Measurements from ENCODE around the gene CHST3. TPM values are rescaled to one million over a fixed set of nuclear protein-coding genes. Genes with fewer than 3 reads are reported as not detected.

Gene CHST3
- polyA plus RNA-seq, 2 of the 4 experiments (the other 2 are of a cell fraction): 12.8 to 23.1 TPM

DNA sequence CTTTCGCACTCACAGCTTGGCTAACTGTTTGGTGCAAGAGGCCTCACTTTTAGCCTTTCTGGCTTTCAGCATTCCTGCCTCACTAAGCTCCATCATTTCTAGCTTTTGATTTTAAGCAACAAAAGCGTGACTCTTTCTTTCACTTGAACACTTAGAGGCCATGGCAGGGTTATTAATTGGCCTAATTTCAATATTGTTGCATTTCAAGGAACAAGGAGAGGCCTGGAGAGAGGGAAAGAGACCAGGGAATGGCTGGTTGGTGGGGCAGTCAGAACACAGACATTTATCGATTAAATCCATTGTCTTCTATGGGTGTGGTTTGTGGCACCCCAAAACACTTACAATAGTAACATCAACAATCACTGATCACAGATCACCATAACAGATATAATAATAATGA lies 31.3 kb downstream of the CHST3 start:
- TF ChIP-seq RCOR1 (IDR thresholded peaks at IDR 0.05; ENCODE audit: low read depth, low read length) (no peak), CBX8 (IDR thresholded peaks at IDR 0.05) (no peak), RAD21 (conservative IDR thresholded peaks at IDR 0.05 in 1 of 2, IDR thresholded peaks at IDR 0.05 in 1 of 2) (no peak), SREBF2 (IDR thresholded peaks at IDR 0.05) (no peak), ZSCAN20 (CRISPR knock-in tag; IDR thresholded peaks at IDR 0.05) (no peak), ZNF302 (CRISPR knock-in tag; IDR thresholded peaks at IDR 0.05) (no peak), HOXB13 (CRISPR knock-in tag; IDR thresholded peaks at IDR 0.05; ENCODE audit: low read depth) (no peak), HEYL (CRISPR knock-in tag; IDR thresholded peaks at IDR 0.05) (no peak), MAFK (IDR thresholded peaks at IDR 0.05; ENCODE audit: partially characterized antibody) (no peak), POLR2A (IDR thresholded peaks at IDR 0.05; ENCODE audit: low read length) (no peak), NPAS2 (CRISPR knock-in tag; IDR thresholded peaks at IDR 0.05; ENCODE audit: borderline replicate concordance) (no peak), PHF8 (IDR thresholded peaks at IDR 0.05; ENCODE audit: borderline replicate concordance, low read depth) (no peak), RNF2 (IDR thresholded peaks at IDR 0.05; ENCODE audit: borderline replicate concordance, low read depth) (no peak)
- TF ChIP-seq, protein P1, sequence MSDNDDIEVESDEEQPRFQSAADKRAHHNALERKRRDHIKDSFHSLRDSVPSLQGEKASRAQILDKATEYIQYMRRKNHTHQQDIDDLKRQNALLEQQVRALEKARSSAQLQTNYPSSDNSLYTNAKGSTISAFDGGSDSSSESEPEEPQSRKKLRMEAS (IDR thresholded peaks at IDR 0.05): no peak
- TF ChIP-seq, protein P2, sequence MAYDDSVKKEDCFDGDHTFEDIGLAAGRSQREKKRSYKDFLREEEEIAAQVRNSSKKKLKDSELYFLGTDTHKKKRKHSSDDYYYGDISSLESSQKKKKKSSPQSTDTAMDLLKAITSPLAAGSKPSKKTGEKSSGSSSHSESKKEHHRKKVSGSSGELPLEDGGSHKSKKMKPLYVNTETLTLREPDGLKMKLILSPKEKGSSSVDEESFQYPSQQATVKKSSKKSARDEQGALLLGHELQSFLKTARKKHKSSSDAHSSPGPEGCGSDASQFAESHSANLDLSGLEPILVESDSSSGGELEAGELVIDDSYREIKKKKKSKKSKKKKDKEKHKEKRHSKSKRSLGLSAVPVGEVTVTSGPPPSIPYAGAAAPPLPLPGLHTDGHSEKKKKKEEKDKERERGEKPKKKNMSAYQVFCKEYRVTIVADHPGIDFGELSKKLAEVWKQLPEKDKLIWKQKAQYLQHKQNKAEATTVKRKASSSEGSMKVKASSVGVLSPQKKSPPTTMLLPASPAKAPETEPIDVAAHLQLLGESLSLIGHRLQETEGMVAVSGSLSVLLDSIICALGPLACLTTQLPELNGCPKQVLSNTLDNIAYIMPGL (CRISPR knock-in tag; IDR thresholded peaks at IDR 0.05; ENCODE audit: borderline replicate concordance): no peak
- Histone ChIP-seq H3K4me1 (peaks cover 37% of the 10 kb centered on the region), H3K4me3 (no peak overlapping the region), H3K9me3 (no peaks in the 10 kb centered on the region), H3K4me2 (no peak overlapping the region), H3K27ac (no peak overlapping the region)
- POLR2A ChIA-PET: no interaction called here
- ATAC-seq (no peak), FAIRE-seq (no peak), DNase-seq (ENCODE audit: low read depth in 1 of 2, low spot score in 1 of 2) (no peak)
- CTCF ChIA-PET: interaction anchor here (0.6 to 6.6 kb wide), 7 partner anchors 10 to 99 kb away, joined by 3 to 42 read pairs (median 6); no protein-coding TSS in a partner anchor
- 92% methylated on average over 3 of the region's 3 CpGs for WGBS (ENCODE audit: missing lambda C conversion rate)

DNA sequence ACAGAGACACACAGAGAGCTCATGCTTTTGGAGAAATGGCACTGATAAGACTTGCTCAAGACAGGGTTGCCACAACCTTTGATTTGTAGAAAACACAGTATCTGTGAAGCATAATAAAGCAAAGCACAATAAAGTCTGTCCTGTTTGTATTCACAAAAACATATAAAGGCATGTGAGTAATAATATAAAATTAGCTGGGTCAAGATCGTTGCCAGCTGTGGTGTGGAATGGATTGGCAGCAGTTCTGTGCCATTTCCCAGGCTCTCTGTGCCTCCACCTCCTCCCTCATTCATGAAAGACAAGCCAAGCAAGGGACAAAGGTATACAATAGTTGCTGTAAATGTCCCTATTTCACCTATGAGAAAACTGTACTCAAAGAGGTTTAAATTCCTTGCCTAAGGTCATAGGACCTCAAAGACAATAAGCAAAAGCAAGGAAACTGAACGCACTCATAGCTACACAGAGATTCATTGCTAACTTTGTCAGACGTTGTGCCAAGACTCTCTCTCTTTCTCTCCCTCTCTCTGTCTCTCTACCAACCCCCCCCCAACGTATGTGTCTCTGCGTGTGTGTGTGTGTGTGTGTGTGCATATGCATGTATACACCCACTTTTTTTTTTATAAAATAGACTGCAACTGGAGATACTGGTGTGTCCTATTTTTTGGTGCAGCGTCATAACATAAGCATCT lies 31.8 kb downstream of the CHST3 start:
- DNase-seq (ENCODE audit: low read depth in 1 of 2, low spot score in 1 of 2) (no peak), FAIRE-seq (no peak), ATAC-seq (no peak)
- 69% methylated on average over 6 of the region's 6 CpGs for WGBS (ENCODE audit: missing lambda C conversion rate)
- no peak overlapping the region for H3K4me2 ChIP-seq
- no peak overlapping the region for H3K27ac ChIP-seq
- H3K4me3 ChIP-seq: no peak overlapping the region
- POLR2A ChIA-PET: no interaction called here
- H3K4me1 ChIP-seq: peaks cover 37% of the 10 kb centered on the region
- no peaks in the 10 kb centered on the region for H3K9me3 ChIP-seq
- CTCF ChIA-PET: interaction anchor here (0.6 to 6.6 kb wide), 7 partner anchors 11 to 66 kb away, joined by 3 to 42 read pairs (median 4); no protein-coding TSS in a partner anchor
- TF ChIP-seq EHMT2 (IDR thresholded peaks at IDR 0.05; ENCODE audit: low read depth) (no peak), HDAC2 (IDR thresholded peaks at IDR 0.05) (no peak), NFE2L2 (conservative IDR thresholded peaks at IDR 0.05; ENCODE audit: low read length) (no peak), CEBPB (IDR thresholded peaks at IDR 0.05) (no peak), POLR2AphosphoS2 (conservative IDR thresholded peaks at IDR 0.05; ENCODE audit: low read length) (no peak), ESRRA (IDR thresholded peaks at IDR 0.05; ENCODE audit: borderline replicate concordance, low read length) (no peak), NR3C1 (IDR thresholded peaks at IDR 0.05) (no peak), RARB (CRISPR knock-in tag; IDR thresholded peaks at IDR 0.05) (no peak), POLR2A (IDR thresholded peaks at IDR 0.05; ENCODE audit: low read length) (no peak), REST (IDR thresholded peaks at IDR 0.05) (no peak), HEYL (CRISPR knock-in tag; IDR thresholded peaks at IDR 0.05) (no peak), ZC3H11A (IDR thresholded peaks at IDR 0.05) (no peak), GATA3 (IDR thresholded peaks at IDR 0.05; ENCODE audit: borderline replicate concordance) (no peak)
- TF ChIP-seq, protein P3, sequence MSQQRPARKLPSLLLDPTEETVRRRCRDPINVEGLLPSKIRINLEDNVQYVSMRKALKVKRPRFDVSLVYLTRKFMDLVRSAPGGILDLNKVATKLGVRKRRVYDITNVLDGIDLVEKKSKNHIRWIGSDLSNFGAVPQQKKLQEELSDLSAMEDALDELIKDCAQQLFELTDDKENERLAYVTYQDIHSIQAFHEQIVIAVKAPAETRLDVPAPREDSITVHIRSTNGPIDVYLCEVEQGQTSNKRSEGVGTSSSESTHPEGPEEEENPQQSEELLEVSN (IDR thresholded peaks at IDR 0.05; ENCODE audit: borderline replicate concordance, low read depth): no peak
- TF ChIP-seq, protein P4, sequence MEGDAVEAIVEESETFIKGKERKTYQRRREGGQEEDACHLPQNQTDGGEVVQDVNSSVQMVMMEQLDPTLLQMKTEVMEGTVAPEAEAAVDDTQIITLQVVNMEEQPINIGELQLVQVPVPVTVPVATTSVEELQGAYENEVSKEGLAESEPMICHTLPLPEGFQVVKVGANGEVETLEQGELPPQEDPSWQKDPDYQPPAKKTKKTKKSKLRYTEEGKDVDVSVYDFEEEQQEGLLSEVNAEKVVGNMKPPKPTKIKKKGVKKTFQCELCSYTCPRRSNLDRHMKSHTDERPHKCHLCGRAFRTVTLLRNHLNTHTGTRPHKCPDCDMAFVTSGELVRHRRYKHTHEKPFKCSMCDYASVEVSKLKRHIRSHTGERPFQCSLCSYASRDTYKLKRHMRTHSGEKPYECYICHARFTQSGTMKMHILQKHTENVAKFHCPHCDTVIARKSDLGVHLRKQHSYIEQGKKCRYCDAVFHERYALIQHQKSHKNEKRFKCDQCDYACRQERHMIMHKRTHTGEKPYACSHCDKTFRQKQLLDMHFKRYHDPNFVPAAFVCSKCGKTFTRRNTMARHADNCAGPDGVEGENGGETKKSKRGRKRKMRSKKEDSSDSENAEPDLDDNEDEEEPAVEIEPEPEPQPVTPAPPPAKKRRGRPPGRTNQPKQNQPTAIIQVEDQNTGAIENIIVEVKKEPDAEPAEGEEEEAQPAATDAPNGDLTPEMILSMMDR (IDR thresholded peaks at IDR 0.05): no peak

All from A549 (cell line).